HK-2 (cell line): ENCODE measurements around the gene GUCD1.
A peak's percentile ranks its signal among the peaks of the same experiment; 100 is the strongest.

Experiments
- DNase-seq: peaks from one replicate; pipeline ENCODE4 v3.0.0-alpha.2; 2018; ENCODE audit not compliant: unreplicated experiment

GUCD1 gene

GRCh38 chr22:24590596-24591173 is 35.7 kb upstream of the GUCD1 start:
- DNase-seq: no peak

GRCh38 chr22:24589518-24590030 is 34.6 kb upstream of the GUCD1 start:
- DNase-seq: no peak

GRCh38 chr22:24588757-24589481 is 34.0 kb upstream of the GUCD1 start:
- DNase-seq: no peak

- DNase-seq: no peak
Measured at GRCh38 chr22:24588381-24588756, 33.4 kb upstream of the GUCD1 start.

- DNase-seq: no peak
Measured at GRCh38 chr22:24587948-24588347, 33.0 kb upstream of the GUCD1 start.

GRCh38 chr22:24587251-24587650 is 32.3 kb upstream of the GUCD1 start:
- no peak for DNase-seq

GRCh38 chr22:24585927-24586546 is 31.1 kb upstream of the GUCD1 start:
- DNase-seq: no peak

- no peak for DNase-seq
Measured at GRCh38 chr22:24585461-24585860, 30.5 kb upstream of the GUCD1 start.

- no peak for DNase-seq
Measured at GRCh38 chr22:24584871-24585411, 30.0 kb upstream of the GUCD1 start.

- no peak for DNase-seq
Measured at GRCh38 chr22:24584166-24584790, 29.3 kb upstream of the GUCD1 start.

- DNase-seq: peak; percentile 52
Measured at GRCh38 chr22:24583221-24584165, 28.6 kb upstream of the GUCD1 start.

GRCh38 chr22:24582056-24582814 is 27.3 kb upstream of the GUCD1 start:
- no peak for DNase-seq

- no peak for DNase-seq
Measured at GRCh38 chr22:24580276-24580675, 25.3 kb upstream of the GUCD1 start.

GRCh38 chr22:24579258-24579601 is 24.3 kb upstream of the GUCD1 start:
- no peak for DNase-seq

- DNase-seq: no peak
Measured at GRCh38 chr22:24578355-24579257, 23.7 kb upstream of the GUCD1 start.

- DNase-seq: no peak
Measured at GRCh38 chr22:24576778-24577177, 21.8 kb upstream of the GUCD1 start.

GRCh38 chr22:24571266-24571665 is 16.3 kb upstream of the GUCD1 start:
- no peak for DNase-seq

- no peak for DNase-seq
Measured at GRCh38 chr22:24567668-24568067, 12.7 kb upstream of the GUCD1 start.

GRCh38 chr22:24566899-24567511 is 12.1 kb upstream of the GUCD1 start:
- DNase-seq: no peak
